H9 (cell line): ENCODE measurements around the gene RNLS. TPM values are rescaled to one million over a fixed set of nuclear protein-coding genes. Genes with fewer than 3 reads are reported as not detected.

Source experiments
- DNase-seq: peaks from one replicate; pipeline ENCODE4 v3.0.0-alpha.2; 2017
- H2AFZ ChIP-seq: one replicate; pipeline ENCODE4 v1.6.1; 2013; ENCODE audit warnings: mild to moderate bottlenecking, low read length, control low read depth, moderate library complexity
- H2AK5ac ChIP-seq: 2 replicates; pipeline ENCODE4 v1.6.1; 2013; ENCODE audit warnings: low read length, control low read depth, mixed read lengths; ENCODE audit not compliant: insufficient read length
- H2BK120ac ChIP-seq: one replicate; pipeline ENCODE4 v1.6.1; 2013; ENCODE audit warnings: low read depth, mild to moderate bottlenecking, low read length, control low read depth, inconsistent platforms; ENCODE audit not compliant: poor library complexity, severe bottlenecking
- H2BK12ac ChIP-seq: 2 replicates; pipeline ENCODE4 v1.6.1; 2013; ENCODE audit warnings: low read length, control low read depth, mixed read lengths, low read depth; ENCODE audit not compliant: insufficient read length
- H2BK15ac ChIP-seq: 2 replicates; pipeline ENCODE4 v1.6.1; 2013; ENCODE audit warnings: low read depth, low read length, control low read depth
- H2BK20ac ChIP-seq: one replicate; pipeline ENCODE4 v1.6.1; 2013; ENCODE audit warnings: low read depth, mild to moderate bottlenecking, low read length, control low read depth, inconsistent platforms; ENCODE audit not compliant: poor library complexity, severe bottlenecking
- H2BK5ac ChIP-seq: 2 replicates; pipeline ENCODE4 v1.6.1; 2013; ENCODE audit warnings: low read length, control low read depth, mixed read lengths; ENCODE audit not compliant: insufficient read length
- H3K14ac ChIP-seq: 2 replicates; pipeline ENCODE4 v1.6.1; 2013; ENCODE audit warnings: low read length, control low read depth; ENCODE audit not compliant: insufficient read depth
- H3K18ac ChIP-seq: 2 replicates; pipeline ENCODE4 v1.6.1; 2013; ENCODE audit warnings: low read depth, mild to moderate bottlenecking, mixed read lengths, low read length, control low read depth; ENCODE audit not compliant: insufficient read length
- H3K23ac ChIP-seq: 2 replicates; pipeline ENCODE4 v1.6.1; 2013; ENCODE audit warnings: low read length, control low read depth, mixed read lengths, low read depth; ENCODE audit not compliant: insufficient read length
- H3K23me2 ChIP-seq: 2 replicates; pipeline ENCODE4 v1.6.1; 2013; ENCODE audit warnings: low read depth, mild to moderate bottlenecking, mixed read lengths, low read length, control low read depth; ENCODE audit not compliant: insufficient read length, poor library complexity, severe bottlenecking
- H3K27ac ChIP-seq: 2 replicates; pipeline ENCODE4 v1.5.1; 2013; ENCODE audit warnings: low read length, control low read depth, mixed read lengths, low read depth; ENCODE audit not compliant: insufficient read length
- H3K27me3 ChIP-seq: 2 replicates; pipeline ENCODE4 v1.6.1; 2013; ENCODE audit warnings: low read length, control low read depth, inconsistent platforms; ENCODE audit not compliant: insufficient read depth
- H3K4ac ChIP-seq: 2 replicates; pipeline ENCODE4 v1.6.1; 2013; ENCODE audit warnings: low read depth, mild to moderate bottlenecking, control low read depth, inconsistent platforms, low read length, moderate library complexity
- H3K4me1 ChIP-seq: 2 replicates; pipeline ENCODE4 v1.6.1; 2013; ENCODE audit warnings: low read length, control low read depth, inconsistent platforms; ENCODE audit not compliant: insufficient read depth
- H3K4me2 ChIP-seq: 2 replicates; pipeline ENCODE4 v1.6.1; 2013; ENCODE audit warnings: low read length, control low read depth, mixed read lengths; ENCODE audit not compliant: insufficient read length, insufficient read depth
- H3K56ac ChIP-seq: 2 replicates; pipeline ENCODE4 v1.6.1; 2013; ENCODE audit warnings: low read depth, mild to moderate bottlenecking, mixed read lengths, low read length, control low read depth; ENCODE audit not compliant: insufficient read length
- H3K79me1 ChIP-seq: 2 replicates; pipeline ENCODE4 v1.6.1; 2013; ENCODE audit warnings: low read depth, mild to moderate bottlenecking, moderate library complexity, low read length, control low read depth, inconsistent platforms; ENCODE audit not compliant: insufficient read depth, poor library complexity, severe bottlenecking
- H3K79me2 ChIP-seq: 2 replicates; pipeline ENCODE4 v1.6.1; 2013; ENCODE audit warnings: low read length, control low read depth, inconsistent platforms; ENCODE audit not compliant: insufficient read depth
- H3K9ac ChIP-seq: 2 replicates; pipeline ENCODE4 v1.6.1; 2013; ENCODE audit warnings: low read length, control low read depth, mixed read lengths; ENCODE audit not compliant: insufficient read length; ENCODE audit errors: extremely low read depth
- H3K9me3 ChIP-seq: one replicate; pipeline ENCODE4 v1.6.1; 2013; ENCODE audit warnings: low read depth, low read length, inconsistent platforms; ENCODE audit not compliant: control insufficient read depth
- H3T11ph ChIP-seq: one replicate; pipeline ENCODE4 v1.6.1; 2013; ENCODE audit warnings: mild to moderate bottlenecking, low read length, control low read depth, inconsistent platforms
- H4K20me1 ChIP-seq: one replicate; pipeline ENCODE4 v1.6.1; 2013; ENCODE audit not compliant: control insufficient read depth, insufficient read length, insufficient read depth
- H4K5ac ChIP-seq: 2 replicates; pipeline ENCODE4 v1.6.1; 2013; ENCODE audit warnings: low read depth, mild to moderate bottlenecking, mixed read lengths, low read length, control low read depth; ENCODE audit not compliant: insufficient read length
- H4K8ac ChIP-seq: replicated peaks from 2 replicates; pipeline ENCODE4 v1.6.1; 2013; ENCODE audit warnings: low read length, control low read depth, mixed read lengths, low read depth; ENCODE audit not compliant: insufficient read length
- H4K91ac ChIP-seq: 2 replicates; pipeline ENCODE4 v1.6.1; 2013; ENCODE audit warnings: low read depth, mild to moderate bottlenecking, moderate library complexity, mixed read lengths, low read length, control low read depth; ENCODE audit not compliant: insufficient read length
- H3K27ac Mint-ChIP-seq, 3 experiments: 2 replicates in 2 of 3; 3 replicates in 1 of 3; pipeline ENCODE4 v1.8.0; 2020 to 2021; ENCODE audit warnings: mixed read lengths in 3 of 3, mild to moderate bottlenecking in 1 of 3, moderate library complexity in 1 of 3
- H3K27me3 Mint-ChIP-seq: 2 replicates; pipeline ENCODE4 v1.8.0; 2021; ENCODE audit warnings: low read depth, mild to moderate bottlenecking, moderate library complexity, mixed read lengths
- H3K36me3 Mint-ChIP-seq, 3 experiments: 2 replicates in 2 of 3; 3 replicates in 1 of 3; pipeline ENCODE4 v1.8.0; 2020 to 2021; ENCODE audit warnings: low read depth in 3 of 3, mixed read lengths in 3 of 3; ENCODE audit not compliant: insufficient read depth in 1 of 3
- H3K4me1 Mint-ChIP-seq, 2 experiments: 2 replicates each; pipeline ENCODE4 v1.8.0; 2020; ENCODE audit warnings: mixed read lengths in 2 of 2
- H3K4me3 Mint-ChIP-seq, 2 experiments: 2 replicates in 1 of 2; 3 replicates in 1 of 2; pipeline ENCODE4 v1.8.0; 2020 to 2021; ENCODE audit warnings: mild to moderate bottlenecking in 2 of 2, mixed read lengths in 2 of 2, moderate library complexity in 1 of 2
- H3K9me3 Mint-ChIP-seq, 2 experiments: 2 replicates in 1 of 2; 3 replicates in 1 of 2; pipeline ENCODE4 v1.8.0; 2020; ENCODE audit warnings: mild to moderate bottlenecking in 2 of 2, mixed read lengths in 2 of 2, moderate library complexity in 1 of 2
- WGBS: extraction: QIAGEN DNeasy Blood & Tissue Kit; methylation state at CpG from one replicate; pipeline ENCODE4 v1.1.7; 2013; ENCODE audit warnings: missing lambda C conversion rate, low lambda C conversion rate, mixed read lengths; ENCODE audit not compliant: insufficient read length; ENCODE audit errors: extremely low coverage; 5-methylcytosine and 5-hydroxymethylcytosine counted together
- total RNA-seq: library from RNA; stranded (reverse); gene quantifications from 2 replicates; pipeline ENCODE4 v1.2.1, GENCODE V29; 2021
- TF ChIP-seq, protein P1 (sequence below): fragments of 200-600 bp; sonication (generic); conservative IDR thresholded peaks from 3 replicates; pipeline ENCODE4 v1.8.0; 2021; ENCODE audit warnings: antibody characterized with exemption, mild to moderate bottlenecking

Gene RNLS
- total RNA-seq, 1 experiment from 2014 or later: 7.5 TPM

DNA sequence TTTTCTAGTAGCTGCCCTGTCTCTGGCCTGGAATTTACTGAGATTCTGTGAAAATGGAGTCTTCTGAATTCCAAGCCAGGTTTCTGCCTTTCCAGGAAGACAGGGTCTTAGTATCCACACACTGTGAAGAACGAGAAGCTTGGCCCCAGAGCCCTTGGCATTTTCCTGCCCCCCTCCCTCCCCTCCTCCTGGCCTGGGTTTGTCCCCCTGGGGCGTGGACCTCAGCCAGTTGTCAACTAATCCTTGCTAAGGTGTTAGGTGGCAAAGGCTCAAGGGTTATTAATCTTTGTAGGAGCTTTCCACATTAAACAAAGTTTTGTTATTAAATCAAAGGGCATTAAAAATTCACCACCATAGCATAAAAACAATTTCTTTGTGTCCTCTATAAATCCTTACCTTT, 329.5 kb downstream of the RNLS start:
- H3K4me2 ChIP-seq: no peak overlapping the region

More for the DNA sequence above, 329.5 kb downstream of the RNLS start:
- Histone ChIP-seq H4K20me1 (no peaks in the 10 kb centered on the region), H2BK5ac (no peak overlapping the region), H3K14ac (no peak overlapping the region), H2BK15ac (no peak overlapping the region), H4K8ac (no peak overlapping the region), H2BK120ac (no peak overlapping the region), H2BK20ac (no peak overlapping the region), H2BK12ac (no peak overlapping the region), H3K18ac (no peak overlapping the region), H3K4me1 (no peaks in the 10 kb centered on the region), H3K79me2 (no peaks in the 10 kb centered on the region), H3K56ac (no peak overlapping the region), H3T11ph (no peak overlapping the region), H3K4ac (no peak overlapping the region), H2AFZ (no peak overlapping the region), H2AK5ac (no peak overlapping the region), H4K5ac (no peak overlapping the region), H3K9ac (no peak overlapping the region), H3K79me1 (no peaks in the 10 kb centered on the region), H4K91ac (no peak overlapping the region), H3K23ac (no peak overlapping the region), H3K27me3 (no peaks in the 10 kb centered on the region), H3K27ac (no peak overlapping the region), H3K23me2 (no peaks in the 10 kb centered on the region), H3K9me3 (no peaks in the 10 kb centered on the region)
- H3K27ac Mint-ChIP-seq: no peak overlapping the region
- TF ChIP-seq, protein P1, sequence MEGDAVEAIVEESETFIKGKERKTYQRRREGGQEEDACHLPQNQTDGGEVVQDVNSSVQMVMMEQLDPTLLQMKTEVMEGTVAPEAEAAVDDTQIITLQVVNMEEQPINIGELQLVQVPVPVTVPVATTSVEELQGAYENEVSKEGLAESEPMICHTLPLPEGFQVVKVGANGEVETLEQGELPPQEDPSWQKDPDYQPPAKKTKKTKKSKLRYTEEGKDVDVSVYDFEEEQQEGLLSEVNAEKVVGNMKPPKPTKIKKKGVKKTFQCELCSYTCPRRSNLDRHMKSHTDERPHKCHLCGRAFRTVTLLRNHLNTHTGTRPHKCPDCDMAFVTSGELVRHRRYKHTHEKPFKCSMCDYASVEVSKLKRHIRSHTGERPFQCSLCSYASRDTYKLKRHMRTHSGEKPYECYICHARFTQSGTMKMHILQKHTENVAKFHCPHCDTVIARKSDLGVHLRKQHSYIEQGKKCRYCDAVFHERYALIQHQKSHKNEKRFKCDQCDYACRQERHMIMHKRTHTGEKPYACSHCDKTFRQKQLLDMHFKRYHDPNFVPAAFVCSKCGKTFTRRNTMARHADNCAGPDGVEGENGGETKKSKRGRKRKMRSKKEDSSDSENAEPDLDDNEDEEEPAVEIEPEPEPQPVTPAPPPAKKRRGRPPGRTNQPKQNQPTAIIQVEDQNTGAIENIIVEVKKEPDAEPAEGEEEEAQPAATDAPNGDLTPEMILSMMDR: no peak
- H3K4me3 Mint-ChIP-seq: no peak overlapping the region
- WGBS: no CpG with 5 or more reads among the region's 2 CpGs
- no peak for DNase-seq
- no peaks in the 10 kb centered on the region for H3K9me3 Mint-ChIP-seq
- H3K4me1 Mint-ChIP-seq: no peaks in the 10 kb centered on the region
- no peaks in the 10 kb centered on the region for H3K36me3 Mint-ChIP-seq
- H3K27me3 Mint-ChIP-seq: no peaks in the 10 kb centered on the region
